ENCODE results near the gene DRAXIN.

- TF ChIP-seq CEBPB (IDR thresholded peaks at IDR 0.05) = no peak
- no peak for TF ChIP-seq RAD21 (IDR thresholded peaks at IDR 0.05; ENCODE audit: low read depth)
- TF ChIP-seq YY1 (IDR thresholded peaks at IDR 0.05; ENCODE audit: low read depth) = no peak
- no peak for TF ChIP-seq EP300 (IDR thresholded peaks at IDR 0.05; ENCODE audit: borderline replicate concordance)
- TF ChIP-seq FOXM1 (IDR thresholded peaks at IDR 0.05; ENCODE audit: borderline replicate concordance, low read depth) = no peak
These were observed 47.7 kb upstream of the DRAXIN start for GRCh38 chr1:11643782-11644181.

All from Ishikawa (cell line).